Central memory CD8-positive, alpha-beta T cell (primary cell): ENCODE data around the gene DFFA.

Source experiments
- ATAC-seq: fragments of 150-1000 bp; cut with Tn5 transposase; replicated peaks from 2 replicates; pipeline ENCODE4 v1.10.0; 2022; ENCODE audit warnings: mild to moderate bottlenecking, moderate FRiP score, moderate number of reproducible peaks; ENCODE audit not compliant: poor library complexity, severe bottlenecking; ENCODE audit errors: extremely low read depth
- DNase-seq, 2 donors: peaks; one replicate each; pipeline ENCODE4 v3.0.0; 2021; ENCODE audit warnings: low spot score in 2 of 2
- H3K27ac Mint-ChIP-seq: one replicate; pipeline ENCODE4 v1.8.0; 2022; ENCODE audit warnings: low read depth, mild to moderate bottlenecking, moderate library complexity, mixed read lengths
- H3K27me3 Mint-ChIP-seq: one replicate; pipeline ENCODE4 v1.8.0; 2022; ENCODE audit warnings: mixed read lengths
- H3K36me3 Mint-ChIP-seq: one replicate; pipeline ENCODE4 v1.8.0; 2022; ENCODE audit warnings: mild to moderate bottlenecking, moderate library complexity, mixed read lengths; ENCODE audit not compliant: insufficient read depth
- H3K4me1 Mint-ChIP-seq: one replicate; pipeline ENCODE4 v1.8.0; 2022; ENCODE audit warnings: mixed read lengths
- H3K4me3 Mint-ChIP-seq: one replicate; pipeline ENCODE4 v1.8.0; 2022; ENCODE audit warnings: mild to moderate bottlenecking, moderate library complexity, mixed read lengths
- H3K9me3 Mint-ChIP-seq: one replicate; pipeline ENCODE4 v1.8.0; 2022; ENCODE audit warnings: mixed read lengths

Gene DFFA

DNA sequence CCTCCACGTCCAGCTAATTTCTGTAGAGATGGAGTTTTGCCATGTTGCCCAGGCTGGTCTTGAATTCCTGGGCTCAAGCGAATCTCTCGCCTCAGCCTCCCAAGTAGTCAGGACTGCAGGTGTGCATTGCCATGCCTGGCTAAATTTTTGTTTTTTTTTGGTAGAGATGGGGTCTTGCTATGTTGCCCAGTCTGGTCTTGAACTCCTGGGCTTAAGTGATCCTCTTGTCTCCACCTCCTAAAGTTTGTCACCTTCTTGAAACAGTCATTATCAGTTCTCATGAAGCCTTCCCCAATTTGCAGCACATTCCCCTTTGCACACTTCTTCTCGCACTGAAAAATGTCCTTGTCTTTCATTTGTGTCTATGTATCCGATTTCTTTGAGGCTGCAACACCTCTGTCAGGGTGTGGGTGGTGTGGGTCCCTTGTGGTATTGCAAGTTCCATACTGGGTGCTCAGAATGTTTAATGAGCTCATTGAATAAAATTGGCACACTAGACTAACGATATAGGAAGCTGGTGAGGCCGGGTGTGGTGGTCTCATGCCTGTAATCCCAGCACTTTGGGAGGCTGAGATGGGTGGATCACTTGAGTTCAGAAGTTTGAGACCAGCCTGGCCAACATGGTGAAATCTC lies 25.4 kb downstream of the DFFA start:
- no peaks in the 10 kb centered on the region for H3K36me3 Mint-ChIP-seq
- DNase-seq (no peak), ATAC-seq (no peak)
- H3K27ac Mint-ChIP-seq, result no peak overlapping the region
- H3K27me3 Mint-ChIP-seq, result no peaks in the 10 kb centered on the region
- H3K4me1 Mint-ChIP-seq, result no peaks in the 10 kb centered on the region
- no peak overlapping the region for H3K4me3 Mint-ChIP-seq
- H3K9me3 Mint-ChIP-seq, result no peaks in the 10 kb centered on the region

- Mint-ChIP-seq H3K9me3 (no peaks in the 10 kb centered on the region), H3K27me3 (no peaks in the 10 kb centered on the region), H3K4me1 (no peaks in the 10 kb centered on the region), H3K27ac (no peak overlapping the region), H3K36me3 (no peaks in the 10 kb centered on the region), H3K4me3 (no peak overlapping the region)
- DNase-seq, result no peak
- ATAC-seq, result no peak
These were observed 27.4 kb downstream of the DFFA start for GRCh38 chr1:10444795-10445397.

DNA sequence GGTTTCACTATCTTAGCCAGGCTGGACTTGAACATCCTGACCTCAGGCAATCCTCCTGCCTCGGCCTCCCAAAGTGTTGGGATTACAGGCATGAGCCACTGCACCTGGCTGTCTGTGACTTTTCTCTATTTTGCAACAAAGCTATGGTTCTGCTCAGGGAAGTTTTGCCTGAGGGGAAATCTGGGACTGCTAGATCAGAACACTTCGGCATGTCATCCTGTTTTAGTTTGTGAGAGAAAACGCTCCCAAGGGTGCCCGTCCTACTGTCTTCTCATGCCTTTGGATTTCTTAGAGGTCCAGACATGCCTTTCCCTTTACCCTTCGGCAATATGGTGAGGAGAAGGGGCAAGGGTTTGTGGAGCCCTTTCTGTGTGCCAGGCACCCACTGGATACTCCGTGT lies 28.1 kb downstream of the DFFA start:
- Mint-ChIP-seq H3K27me3 (no peaks in the 10 kb centered on the region), H3K4me1 (no peaks in the 10 kb centered on the region), H3K27ac (no peak overlapping the region), H3K4me3 (no peak overlapping the region), H3K9me3 (no peaks in the 10 kb centered on the region), H3K36me3 (no peaks in the 10 kb centered on the region)
- DNase-seq, result no peak
- ATAC-seq, result no peak

- H3K27ac Mint-ChIP-seq, result no peak overlapping the region
- H3K36me3 Mint-ChIP-seq, result peaks cover 1% of the 10 kb centered on the region
- no peaks in the 10 kb centered on the region for H3K27me3 Mint-ChIP-seq
- H3K4me3 Mint-ChIP-seq, result no peak overlapping the region
- no peaks in the 10 kb centered on the region for H3K9me3 Mint-ChIP-seq
- ATAC-seq, result no peak
- no peaks in the 10 kb centered on the region for H3K4me1 Mint-ChIP-seq
- no peak for DNase-seq
These were observed 31.5 kb downstream of the DFFA start for GRCh38 chr1:10440794-10441193.

- H3K36me3 Mint-ChIP-seq, result peaks cover 1% of the 10 kb centered on the region
- no peaks in the 10 kb centered on the region for H3K4me1 Mint-ChIP-seq
- no peaks in the 10 kb centered on the region for H3K9me3 Mint-ChIP-seq
- H3K4me3 Mint-ChIP-seq, result no peak overlapping the region
- ATAC-seq (no peak), DNase-seq (no peak)
- no peak overlapping the region for H3K27ac Mint-ChIP-seq
- no peaks in the 10 kb centered on the region for H3K27me3 Mint-ChIP-seq
These were observed 32.0 kb downstream of the DFFA start for GRCh38 chr1:10440305-10440704.

DNA sequence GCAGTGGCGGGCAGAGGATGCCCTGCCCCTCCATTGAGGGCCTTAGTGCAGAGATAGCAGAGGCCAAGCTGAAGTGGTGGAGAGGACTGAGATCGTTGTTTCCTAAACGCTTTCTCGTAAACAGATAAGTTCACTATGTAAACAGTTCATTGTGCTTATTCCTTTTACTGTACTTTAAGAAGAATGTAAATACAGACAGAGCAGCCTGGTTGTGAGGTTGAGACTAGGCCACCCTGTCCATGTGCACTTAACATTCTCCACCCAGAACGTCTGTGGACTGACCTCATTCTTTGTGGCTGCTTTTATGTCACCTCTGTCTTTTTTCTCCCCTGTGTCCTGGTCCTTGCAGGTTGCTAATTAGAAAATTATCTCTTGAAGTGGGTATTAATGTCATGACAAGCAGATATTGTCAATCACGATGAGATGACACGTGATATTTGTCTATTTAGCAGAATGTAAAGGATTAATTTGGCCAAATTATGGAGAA lies 33.6 kb downstream of the DFFA start:
- Mint-ChIP-seq H3K27me3 (no peaks in the 10 kb centered on the region), H3K27ac (no peak overlapping the region), H3K9me3 (no peaks in the 10 kb centered on the region), H3K4me1 (no peaks in the 10 kb centered on the region), H3K4me3 (no peak overlapping the region), H3K36me3 (peaks cover 1% of the 10 kb centered on the region)
- DNase-seq (no peak), ATAC-seq (no peak)

GRCh38 chr1:10437052-10437451 lies 35.3 kb downstream of the DFFA start:
- Mint-ChIP-seq H3K27ac (no peak overlapping the region), H3K36me3 (peaks cover 1% of the 10 kb centered on the region), H3K4me1 (no peaks in the 10 kb centered on the region), H3K4me3 (no peak overlapping the region), H3K9me3 (no peaks in the 10 kb centered on the region), H3K27me3 (no peaks in the 10 kb centered on the region)
- DNase-seq (no peak), ATAC-seq (no peak)

- Mint-ChIP-seq H3K27ac (no peak overlapping the region), H3K36me3 (peaks cover 11% of the 10 kb centered on the region), H3K4me1 (peaks cover 8% of the 10 kb centered on the region), H3K27me3 (no peaks in the 10 kb centered on the region), H3K4me3 (no peak overlapping the region), H3K9me3 (no peaks in the 10 kb centered on the region)
- DNase-seq (no peak), ATAC-seq (no peak)
These were observed 37.7 kb downstream of the DFFA start for GRCh38 chr1:10434590-10434989.

- ATAC-seq, result no peak
- no peak for DNase-seq
- Mint-ChIP-seq H3K4me1 (peaks cover 8% of the 10 kb centered on the region), H3K9me3 (no peaks in the 10 kb centered on the region), H3K36me3 (peaks cover 11% of the 10 kb centered on the region), H3K4me3 (no peak overlapping the region), H3K27ac (no peak overlapping the region), H3K27me3 (no peaks in the 10 kb centered on the region)
These were observed 38.5 kb downstream of the DFFA start for GRCh38 chr1:10433790-10434189.

GRCh38 chr1:10432910-10433700 lies 39.2 kb downstream of the DFFA start:
- no peak for ATAC-seq
- Mint-ChIP-seq H3K36me3 (peaks cover 11% of the 10 kb centered on the region), H3K27me3 (no peaks in the 10 kb centered on the region), H3K4me1 (peaks cover 8% of the 10 kb centered on the region), H3K9me3 (no peaks in the 10 kb centered on the region), H3K4me3 (no peak overlapping the region), H3K27ac (no peak overlapping the region)
- no peak for DNase-seq

- peak overlapping the region; percentile 80 for H3K27ac Mint-ChIP-seq
- peaks cover 10% of the 10 kb centered on the region for H3K36me3 Mint-ChIP-seq
- DNase-seq (no peak), ATAC-seq (peak; percentile 3)
- no peaks in the 10 kb centered on the region for H3K9me3 Mint-ChIP-seq
- H3K27me3 Mint-ChIP-seq, result no peaks in the 10 kb centered on the region
- H3K4me1 Mint-ChIP-seq, result peaks cover 8% of the 10 kb centered on the region
- H3K4me3 Mint-ChIP-seq, result peak overlapping the region; percentile 89
These were observed 41.1 kb downstream of the DFFA start for GRCh38 chr1:10431070-10431730.

DNA sequence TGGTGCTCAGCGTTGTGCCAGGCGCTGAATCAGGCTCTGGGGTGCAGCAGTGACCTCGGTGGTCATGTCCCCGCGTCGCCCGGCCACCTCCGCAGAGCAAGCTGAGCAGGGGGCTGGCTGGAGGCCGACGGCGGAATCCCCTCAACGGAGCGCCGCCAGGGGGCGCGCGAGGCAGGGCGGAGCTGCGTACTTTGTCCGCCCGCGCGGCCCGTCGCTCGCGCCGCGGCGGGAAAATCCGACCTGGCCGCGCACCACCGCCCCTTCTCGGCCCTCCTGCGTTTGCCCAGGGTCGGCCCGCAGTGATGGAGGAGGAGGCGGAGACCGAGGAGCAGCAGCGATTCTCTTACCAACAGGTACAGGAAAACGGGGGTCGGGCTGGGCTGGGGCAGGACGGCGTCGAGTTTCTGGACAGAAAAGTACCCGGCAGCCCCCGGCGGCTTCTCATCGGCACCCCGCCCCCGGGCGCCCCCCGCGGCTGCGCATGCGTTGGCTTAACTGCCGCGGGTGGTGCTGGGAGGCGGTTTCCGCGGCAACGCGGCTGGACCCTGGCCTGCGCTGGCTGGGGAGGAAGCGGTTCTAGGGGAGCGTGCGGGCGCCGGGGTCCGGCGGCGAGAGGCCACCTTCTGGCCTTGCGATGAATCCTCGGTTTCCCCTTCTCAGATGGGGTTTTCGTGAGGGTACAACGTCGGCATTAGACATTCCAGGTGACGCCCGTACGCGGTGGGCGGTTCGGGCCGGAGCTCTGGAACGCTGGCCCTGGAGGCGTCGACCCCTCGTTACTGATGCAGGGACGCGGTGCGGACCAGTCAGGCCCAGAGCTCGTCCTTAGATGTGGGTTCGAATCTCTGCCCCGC lies 41.9 kb downstream of the DFFA start, which contains the start of gene CENPS:
CENPS (plus strand) TSS at position 218 of the 854 bp plus-strand sequence; CDS start at position 303, 85 bp downstream.
- H3K9me3 Mint-ChIP-seq, result no peaks in the 10 kb centered on the region

More for the DNA sequence above, 41.9 kb downstream of the DFFA start, which contains the start of gene CENPS:
- Mint-ChIP-seq H3K27ac (peak within 1 kb of the TSS; percentile 80), H3K4me3 (peak within 1 kb of the TSS; percentile 89), H3K4me1 (peaks cover 8% of the 10 kb centered on the region), H3K36me3 (peaks cover 10% of the 10 kb centered on the region), H3K27me3 (no peaks in the 10 kb centered on the region)
- DNase-seq, result peak; percentile 76 to 84
- ATAC-seq, result peak; percentile 81
